ENCODE results near the gene DMWD.

The DMWD gene, protein sequence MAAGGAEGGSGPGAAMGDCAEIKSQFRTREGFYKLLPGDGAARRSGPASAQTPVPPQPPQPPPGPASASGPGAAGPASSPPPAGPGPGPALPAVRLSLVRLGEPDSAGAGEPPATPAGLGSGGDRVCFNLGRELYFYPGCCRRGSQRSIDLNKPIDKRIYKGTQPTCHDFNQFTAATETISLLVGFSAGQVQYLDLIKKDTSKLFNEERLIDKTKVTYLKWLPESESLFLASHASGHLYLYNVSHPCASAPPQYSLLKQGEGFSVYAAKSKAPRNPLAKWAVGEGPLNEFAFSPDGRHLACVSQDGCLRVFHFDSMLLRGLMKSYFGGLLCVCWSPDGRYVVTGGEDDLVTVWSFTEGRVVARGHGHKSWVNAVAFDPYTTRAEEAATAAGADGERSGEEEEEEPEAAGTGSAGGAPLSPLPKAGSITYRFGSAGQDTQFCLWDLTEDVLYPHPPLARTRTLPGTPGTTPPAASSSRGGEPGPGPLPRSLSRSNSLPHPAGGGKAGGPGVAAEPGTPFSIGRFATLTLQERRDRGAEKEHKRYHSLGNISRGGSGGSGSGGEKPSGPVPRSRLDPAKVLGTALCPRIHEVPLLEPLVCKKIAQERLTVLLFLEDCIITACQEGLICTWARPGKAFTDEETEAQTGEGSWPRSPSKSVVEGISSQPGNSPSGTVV

DNA sequence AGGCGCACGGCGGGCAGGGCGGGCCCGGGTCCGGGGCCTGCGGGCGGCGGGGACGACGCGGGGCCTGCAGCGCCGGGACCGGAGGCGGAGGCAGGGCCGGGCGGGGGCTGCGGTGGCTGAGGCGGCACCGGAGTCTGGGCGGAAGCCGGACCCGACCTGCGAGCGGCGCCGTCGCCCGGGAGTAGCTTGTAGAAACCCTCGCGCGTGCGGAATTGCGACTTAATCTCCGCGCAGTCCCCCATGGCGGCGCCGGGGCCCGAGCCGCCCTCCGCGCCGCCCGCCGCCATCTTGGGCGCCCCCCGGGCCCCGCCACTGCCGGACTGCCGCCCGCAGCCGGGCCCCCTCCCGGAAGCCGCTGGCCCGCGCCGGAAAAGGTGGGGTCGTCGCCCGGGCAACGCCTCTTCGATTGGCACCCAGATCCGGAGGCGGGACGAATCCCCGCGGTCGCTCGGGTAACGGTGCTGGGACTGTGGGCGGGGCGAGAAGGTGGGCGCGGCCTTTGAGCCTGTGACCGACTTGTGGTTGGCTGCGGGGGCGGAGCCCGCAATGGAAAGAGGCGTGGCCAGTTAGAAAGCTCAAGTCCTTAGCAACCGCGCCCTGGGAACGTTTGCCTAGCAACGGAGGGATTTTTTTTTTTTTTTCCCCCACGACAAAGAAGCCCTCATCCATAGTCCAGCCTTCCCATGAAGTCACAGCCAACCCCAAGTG, at the start of gene DMWD:
Gene DMWD (minus strand): TSS at position 376 of the 708 bp plus-strand sequence. CDS start 89 bp downstream, at position 287.
- in situ Hi-C loops (cut with HindIII; ENCODE audit: low sequenced_read_pairs) = no loop called here

DNA sequence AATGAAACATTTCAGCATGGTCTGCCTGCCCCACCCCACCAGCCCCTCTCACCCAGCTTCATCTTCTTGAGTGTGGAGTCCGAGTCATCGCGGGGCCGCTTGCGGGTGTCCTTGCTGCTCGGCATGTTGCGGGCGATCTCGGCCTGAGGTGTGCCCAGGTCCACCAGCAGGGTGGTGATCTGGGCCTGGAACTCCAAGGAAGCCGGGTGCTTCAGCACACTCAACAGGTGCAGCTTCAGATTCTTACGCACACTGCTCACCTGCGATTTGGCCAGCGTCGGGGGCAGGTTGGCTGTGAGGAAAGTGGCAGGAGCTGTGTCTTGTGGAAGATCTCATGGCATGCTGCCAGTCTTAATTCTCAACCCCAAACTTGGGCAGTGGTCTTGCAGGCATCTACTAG, 49.6 kb upstream of the DMWD start:
- in situ Hi-C loops (cut with HindIII; ENCODE audit: low sequenced_read_pairs) = no loop called here

DNA sequence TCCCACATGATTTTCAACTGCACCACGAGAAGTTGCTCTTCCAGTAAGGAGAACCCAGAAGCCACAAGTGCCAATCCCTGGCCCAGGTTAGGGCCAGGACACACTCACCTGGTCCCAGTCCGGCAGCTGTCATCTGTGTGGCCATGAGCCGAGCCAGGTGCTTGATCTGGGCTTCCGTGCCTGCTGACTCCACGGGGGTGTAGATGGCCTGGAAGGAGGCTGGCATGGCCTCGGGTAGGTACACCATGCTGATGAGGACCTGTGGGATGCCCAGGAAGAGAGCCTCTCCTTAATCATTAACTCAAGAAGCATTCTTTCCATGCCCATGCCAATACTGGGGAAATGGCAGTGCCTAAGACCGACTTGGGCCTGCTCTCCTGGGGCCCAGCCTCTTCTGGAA, 42.3 kb upstream of the DMWD start:
- in situ Hi-C loops (cut with HindIII; ENCODE audit: low sequenced_read_pairs) = no loop called here

DNA sequence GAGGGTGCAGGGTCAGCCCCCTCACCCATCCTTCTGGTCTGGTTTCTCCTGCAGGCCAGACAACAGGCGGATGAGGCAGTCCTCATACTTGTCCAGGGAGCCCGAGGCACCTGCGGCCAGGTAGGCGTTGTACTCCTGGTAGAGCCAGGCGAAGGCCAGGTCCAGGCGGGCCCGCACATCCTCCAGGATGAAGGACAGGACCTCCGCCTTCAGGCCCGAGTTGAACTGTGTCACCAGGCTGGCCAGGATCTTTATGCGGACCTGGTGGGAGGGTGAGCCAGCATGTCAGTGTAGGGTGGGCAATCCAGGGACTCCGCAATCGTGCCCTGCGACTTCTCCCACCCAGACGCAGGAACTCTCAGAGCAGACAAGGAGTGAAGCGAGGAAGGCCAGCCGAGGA, 36.3 kb upstream of the DMWD start:
- in situ Hi-C loops (cut with HindIII; ENCODE audit: low sequenced_read_pairs) = no loop called here

DNA sequence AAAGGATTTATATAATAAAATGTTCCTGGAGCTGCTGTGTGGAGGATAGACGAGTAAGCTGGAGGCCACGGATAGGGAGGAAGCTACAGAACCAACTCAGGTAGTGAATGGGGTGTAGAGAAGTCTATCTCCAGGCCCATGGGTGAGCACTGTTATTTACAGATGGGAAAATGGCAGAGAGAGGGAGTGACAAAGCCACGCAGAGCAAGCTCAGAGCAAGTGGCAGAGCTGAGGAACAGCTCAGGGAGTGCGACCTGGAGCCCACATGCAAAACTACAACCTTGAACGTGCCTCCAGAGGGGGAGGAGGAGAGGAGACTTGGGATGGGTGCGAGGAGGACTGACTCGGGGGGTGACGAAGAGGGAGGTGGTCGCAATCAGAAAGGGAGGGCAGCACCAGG, 35.9 kb upstream of the DMWD start:
- in situ Hi-C loops (cut with HindIII; ENCODE audit: low sequenced_read_pairs) = no loop called here

DNA sequence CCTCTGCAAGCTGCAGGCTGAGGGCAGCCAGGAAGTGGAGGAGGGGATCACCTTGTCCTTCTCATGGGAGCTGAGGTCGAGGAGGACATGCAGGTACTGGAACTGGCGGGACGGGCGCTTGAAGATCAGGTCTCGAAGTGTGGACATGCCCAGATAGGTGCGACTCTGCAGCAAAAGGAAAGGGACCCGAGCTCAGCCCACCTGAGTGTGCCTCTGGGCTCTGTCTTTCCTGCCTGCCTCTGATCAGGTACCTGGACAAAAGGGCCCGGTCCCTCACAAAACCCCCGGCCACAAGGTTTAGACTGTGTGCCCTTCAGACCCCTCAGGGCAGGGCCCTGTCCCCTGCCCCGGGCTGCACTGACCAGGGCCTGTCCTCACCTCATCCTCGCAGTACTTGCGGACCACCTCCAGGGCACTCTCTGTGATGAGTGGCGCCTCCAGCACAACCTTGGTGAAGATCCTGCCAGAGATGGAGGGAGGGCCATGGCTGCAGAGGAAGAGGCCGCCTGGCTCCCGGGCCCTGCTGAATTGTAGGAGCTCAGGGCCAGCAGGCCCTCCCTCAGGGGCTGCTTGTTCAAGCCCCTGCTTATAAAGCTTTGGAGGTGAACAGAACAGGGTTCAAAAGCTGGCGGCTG, 34.9 kb upstream of the DMWD start:
- in situ Hi-C loops (cut with HindIII; ENCODE audit: low sequenced_read_pairs) = no loop called here

DNA sequence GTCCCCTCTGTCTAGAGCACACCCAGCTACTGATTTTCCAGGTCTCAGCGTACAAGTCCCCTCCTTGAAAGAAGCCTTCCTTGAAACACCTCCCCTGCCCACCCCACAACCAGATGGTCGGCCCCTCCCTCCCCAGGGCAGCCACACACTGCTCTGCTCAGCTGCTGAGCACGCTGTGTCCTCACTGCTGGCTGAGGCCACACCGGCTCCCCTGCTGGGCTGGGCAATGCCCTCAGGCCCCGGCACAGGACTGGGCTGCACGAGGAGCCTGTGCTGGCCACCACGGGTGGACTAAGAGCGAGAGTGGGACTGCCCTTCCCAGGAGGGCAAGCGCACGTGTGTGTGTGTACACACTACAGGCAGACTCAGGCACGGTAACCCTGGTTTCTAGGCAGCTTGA, 34.3 kb upstream of the DMWD start:
- in situ Hi-C loops (cut with HindIII; ENCODE audit: low sequenced_read_pairs) = no loop called here

DNA sequence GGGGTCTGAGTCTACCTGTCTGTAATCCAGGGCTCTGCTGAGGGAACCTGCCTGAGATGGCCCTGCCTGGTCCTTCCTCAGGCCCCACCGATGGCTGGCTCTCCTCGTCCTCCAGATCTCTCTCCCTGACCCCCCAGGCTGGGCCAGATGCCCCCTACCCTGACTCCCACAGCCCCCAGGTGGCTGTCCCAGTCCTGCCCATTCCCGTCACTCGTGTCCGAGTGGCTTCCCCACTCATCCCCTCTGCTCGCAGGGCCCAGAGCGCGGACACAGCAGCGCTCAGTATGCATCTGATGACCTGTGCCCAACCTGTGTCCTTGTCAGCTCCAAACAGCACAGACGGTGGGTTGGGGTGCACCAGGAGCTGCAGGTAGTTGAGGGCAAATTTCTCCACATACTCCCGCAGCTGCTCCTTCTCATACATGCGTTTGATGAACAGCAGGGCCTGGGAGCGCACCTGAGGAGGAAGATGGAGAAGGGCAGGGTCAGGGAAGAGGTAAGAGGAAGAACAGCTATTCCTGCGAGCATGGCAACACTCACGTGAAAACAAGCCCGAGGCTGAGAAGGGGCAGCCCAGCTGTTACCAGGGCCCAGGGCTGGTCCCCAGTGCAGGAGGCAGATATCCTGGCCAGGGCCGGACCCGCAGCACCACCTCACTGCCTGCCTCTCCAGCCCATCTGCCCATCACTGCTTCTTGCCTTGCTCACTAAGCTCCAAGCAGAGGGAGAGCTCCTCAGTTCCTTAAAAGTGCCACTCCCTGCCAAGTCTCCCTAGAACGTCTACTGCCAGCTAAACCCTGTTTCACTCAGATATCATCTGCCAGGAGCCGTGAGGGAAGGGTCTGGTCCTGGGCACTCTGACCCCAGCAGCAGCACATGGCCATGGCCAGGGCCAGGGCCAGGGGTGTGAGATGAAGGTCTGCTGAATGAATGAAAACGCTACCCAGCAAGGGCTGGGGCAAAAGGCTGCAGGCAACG, 33.6 kb upstream of the DMWD start:
- in situ Hi-C loops (cut with HindIII; ENCODE audit: low sequenced_read_pairs) = no loop called here

DNA sequence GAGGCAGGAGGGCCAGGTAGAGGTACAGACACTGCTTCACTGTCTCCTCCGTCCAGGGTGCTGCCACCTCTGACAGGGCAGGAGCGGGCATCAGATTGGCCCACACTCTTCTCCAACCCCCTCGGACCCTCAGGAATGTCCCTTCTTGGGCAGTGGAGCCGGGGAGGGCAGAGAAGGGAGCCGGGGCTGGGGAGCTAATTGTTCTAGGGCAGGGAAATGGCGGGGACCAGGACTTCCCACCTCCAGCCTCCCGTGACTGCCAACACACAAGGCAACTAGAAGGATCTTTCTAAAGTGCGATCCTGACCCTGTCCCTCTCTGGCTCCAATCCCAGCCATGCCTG, 32.6 kb upstream of the DMWD start:
- in situ Hi-C loops (cut with HindIII; ENCODE audit: low sequenced_read_pairs) = no loop called here

DNA sequence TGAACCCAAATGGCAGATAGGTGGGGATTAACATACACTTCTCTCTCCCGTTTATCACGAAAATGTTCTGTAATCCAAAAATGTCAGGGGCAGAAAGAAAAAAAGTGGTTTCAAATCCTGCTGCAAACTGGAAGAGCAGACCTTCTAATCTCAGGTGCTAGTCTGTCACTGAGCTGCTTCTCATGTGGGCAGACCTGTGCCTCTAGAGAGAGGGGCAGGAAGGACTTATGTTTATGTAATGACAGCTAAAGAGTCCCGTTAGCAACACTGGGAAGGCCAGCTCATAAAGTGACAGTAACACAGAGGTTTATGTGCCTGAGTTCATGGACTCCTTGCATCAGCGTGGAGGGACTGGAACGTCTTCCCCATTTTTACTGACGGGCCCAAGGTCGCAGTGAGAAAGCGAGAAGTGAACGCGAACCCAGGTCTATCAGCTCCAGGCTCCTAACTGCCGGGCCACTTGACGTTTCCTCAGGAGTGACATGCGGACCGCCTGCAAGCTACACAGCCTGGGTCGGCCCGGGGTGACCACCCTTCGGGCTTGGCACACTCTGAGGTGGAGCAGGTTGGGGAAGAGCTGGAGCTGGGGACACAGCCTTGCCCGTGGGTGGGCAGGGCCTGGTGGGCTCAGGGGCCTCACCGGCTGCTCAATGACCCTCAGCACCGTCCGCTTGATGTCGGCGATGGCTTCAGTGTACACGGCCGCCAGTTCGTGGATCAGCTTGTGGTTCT, 32.1 kb upstream of the DMWD start:
- in situ Hi-C loops (cut with HindIII; ENCODE audit: low sequenced_read_pairs) = no loop called here

DNA sequence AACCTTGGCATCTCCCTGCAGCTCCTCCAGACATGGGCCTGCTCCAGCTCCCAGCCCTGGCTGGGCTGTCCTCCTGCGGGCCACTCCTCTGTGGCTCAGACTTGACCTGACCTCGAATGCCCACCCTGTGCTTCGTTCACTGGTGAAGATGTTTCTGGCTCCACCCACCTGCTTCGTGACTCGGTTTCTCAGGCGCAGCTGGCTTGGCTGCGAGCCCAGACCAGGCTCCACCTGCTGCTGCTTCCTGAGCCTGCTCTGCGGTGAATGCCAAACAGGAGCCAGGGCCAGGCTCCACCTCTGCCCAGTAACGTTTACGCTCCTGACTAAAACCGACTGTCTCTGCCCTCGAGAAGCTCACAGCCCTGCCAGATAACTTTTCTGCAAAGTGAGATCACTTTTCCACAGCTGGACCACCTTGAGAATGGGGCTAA, 31.4 kb upstream of the DMWD start:
- in situ Hi-C loops (cut with HindIII; ENCODE audit: low sequenced_read_pairs) = no loop called here

DNA sequence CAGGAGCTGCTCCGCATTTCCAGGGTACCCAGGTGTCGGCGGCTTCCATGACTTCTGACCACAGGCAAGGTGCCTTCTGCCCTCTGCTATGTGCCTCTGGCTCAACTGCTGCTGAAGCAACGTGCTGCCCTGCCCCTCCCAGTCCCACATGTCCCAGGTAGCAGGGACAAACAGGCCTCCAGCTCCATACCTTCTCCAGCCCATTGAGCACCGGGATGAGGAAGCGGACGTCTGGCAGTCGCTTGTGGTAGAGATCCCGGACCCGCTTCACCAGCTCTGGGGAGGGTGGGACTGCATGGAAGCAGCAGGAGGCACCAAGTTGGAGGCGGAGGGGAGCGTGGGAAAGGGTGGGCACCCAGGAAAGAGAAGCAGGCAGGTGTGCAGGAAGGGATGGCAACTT, 30.5 kb upstream of the DMWD start:
- in situ Hi-C loops (cut with HindIII; ENCODE audit: low sequenced_read_pairs) = no loop called here

DNA sequence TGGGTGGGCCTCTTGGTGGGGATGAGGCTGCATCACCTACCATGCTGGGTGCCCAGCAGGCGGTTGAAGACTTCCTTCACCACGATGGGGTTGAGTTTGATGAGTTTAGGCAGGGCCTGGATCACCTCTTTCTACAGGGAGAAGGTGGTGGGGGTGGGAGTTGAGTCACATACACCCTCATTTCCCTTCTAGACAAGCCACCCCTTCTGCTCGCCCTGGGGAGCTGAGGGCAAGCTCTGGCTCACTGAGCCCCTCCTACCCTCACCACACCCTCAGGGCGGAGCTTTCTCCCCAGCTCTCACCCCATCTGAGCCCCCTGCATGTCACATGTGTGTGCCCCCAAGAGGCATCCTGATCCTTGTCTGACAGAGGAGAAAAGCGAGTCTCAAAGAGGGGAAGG, 30.1 kb upstream of the DMWD start:
- in situ Hi-C loops (cut with HindIII; ENCODE audit: low sequenced_read_pairs) = no loop called here

DNA sequence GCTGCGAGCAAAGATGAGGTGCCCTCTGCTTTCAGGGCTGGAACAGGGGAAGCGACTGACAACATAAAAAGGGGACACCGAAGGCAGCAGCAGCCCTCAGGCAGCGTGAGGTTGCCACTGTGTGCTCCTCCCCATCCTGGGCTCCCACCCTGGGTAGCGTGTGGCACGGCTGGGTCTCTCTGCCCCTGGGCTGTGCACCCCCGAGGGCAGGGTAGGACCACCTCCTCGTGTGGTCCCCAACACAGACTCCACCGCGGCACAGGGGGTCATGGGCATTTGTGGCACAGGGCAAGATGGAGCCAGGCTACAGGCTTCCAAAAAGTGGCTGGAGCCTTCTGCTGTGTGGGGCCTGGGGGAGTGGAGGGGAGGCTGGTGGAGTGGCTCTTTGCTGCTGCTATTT, 28.9 kb upstream of the DMWD start:
- in situ Hi-C loops (cut with HindIII; ENCODE audit: low sequenced_read_pairs) = no loop called here

DNA sequence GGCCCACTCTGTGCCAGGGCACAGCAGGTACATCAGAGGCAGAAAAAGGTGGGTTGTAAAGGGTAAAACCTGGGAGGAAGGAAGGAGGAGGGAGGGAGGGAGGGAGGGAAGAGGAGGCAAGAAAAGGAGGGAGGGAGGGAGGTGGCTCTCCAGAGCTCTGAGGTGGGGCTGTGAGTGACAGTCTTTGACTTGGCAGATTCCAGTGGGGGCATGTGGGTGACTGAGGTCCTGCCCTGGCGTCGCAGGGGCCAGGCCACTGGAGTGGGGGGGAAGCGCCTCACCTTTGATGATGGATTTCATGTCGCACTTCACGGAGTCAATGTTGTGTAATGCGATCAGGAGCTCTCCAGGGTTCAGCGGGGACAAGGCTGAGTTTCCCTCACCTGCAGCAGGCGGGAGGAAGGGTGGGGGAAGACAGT, 28.5 kb upstream of the DMWD start:
- in situ Hi-C loops (cut with HindIII; ENCODE audit: low sequenced_read_pairs) = no loop called here

DNA sequence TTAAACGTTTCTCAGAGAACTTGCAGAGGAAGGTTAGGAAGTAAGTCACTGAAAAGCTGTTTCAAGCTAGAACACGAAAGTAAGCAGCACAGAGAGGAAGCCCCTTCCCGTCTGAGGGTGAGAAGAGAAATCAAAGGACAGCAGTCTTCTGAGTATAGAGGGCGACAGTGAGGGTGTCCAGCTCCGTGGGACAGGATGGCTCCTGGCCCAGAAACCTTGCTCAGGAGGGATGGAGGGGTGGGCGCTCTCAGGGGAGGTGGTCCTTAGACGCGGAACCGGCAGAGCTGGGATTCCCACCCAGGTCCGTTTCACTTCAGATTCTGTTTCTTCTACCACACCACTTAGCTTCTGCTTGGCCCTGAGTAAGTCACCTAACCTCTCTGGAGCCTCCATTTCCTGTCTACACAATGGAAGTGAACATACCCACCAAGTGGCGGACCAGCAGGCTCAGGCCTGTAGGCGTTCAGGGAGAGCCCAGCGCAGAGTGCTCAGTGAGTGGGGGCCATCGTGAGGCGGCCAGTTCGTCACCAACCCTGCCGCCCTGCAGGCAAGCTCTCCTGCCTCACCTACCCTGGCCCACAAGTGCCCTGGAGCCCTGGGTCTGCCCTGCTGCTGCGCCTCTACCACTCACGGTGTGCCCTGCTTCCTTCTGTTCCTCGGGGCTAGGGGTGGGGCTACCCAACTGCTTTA, 27.9 kb upstream of the DMWD start:
- in situ Hi-C loops (cut with HindIII; ENCODE audit: low sequenced_read_pairs) = no loop called here

DNA sequence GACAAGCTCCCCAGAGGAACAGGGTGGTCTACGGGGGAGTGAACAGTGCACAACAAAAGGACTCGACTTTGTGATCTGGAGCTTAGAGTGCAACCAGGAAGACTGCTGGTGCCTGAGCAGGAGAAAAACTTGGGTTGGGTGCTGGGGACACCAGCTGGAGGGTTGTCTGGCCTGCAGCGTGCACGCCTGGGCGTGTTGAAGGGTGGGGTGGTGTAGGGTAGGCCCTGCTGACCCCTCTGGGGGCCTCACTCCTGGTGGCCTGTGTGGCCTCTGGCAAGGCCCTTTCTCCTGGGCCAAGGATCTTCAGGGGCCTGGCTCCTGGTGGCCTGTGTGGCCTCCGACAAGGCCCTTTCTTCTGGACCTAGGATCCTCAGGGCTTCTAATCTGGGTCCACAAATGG, 27.1 kb upstream of the DMWD start:
- in situ Hi-C loops (cut with HindIII; ENCODE audit: low sequenced_read_pairs) = no loop called here

DNA sequence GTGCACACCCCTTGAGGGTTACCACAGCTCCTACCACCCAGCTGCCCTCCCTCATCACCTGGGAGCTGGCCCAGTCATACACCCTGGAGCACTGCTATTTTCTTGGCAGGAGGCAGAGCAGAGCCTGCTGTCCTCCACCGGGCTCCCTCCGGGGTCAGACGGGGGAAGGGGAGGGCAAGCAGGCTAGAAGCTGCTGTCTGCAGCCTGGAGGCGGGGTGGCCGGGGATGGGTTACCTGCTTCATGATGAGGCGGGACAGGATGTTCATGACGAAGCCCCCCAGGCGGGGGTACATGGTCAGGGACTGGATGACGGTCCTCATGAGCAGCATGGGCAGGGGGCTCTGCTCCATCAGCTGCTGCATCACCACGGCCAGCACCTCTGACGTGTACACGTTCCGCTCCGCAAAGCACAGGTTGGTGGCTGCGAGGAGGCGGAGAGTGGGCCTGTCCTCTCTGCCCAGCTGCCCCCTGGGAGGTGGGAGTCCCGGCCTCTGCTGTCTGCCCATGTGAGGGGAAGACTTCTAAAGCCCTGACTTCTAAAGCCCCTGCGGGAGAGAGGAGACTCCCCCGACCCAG, 25.2 kb upstream of the DMWD start:
- in situ Hi-C loops (cut with HindIII; ENCODE audit: low sequenced_read_pairs) = no loop called here
